ENCODE results near the gene HDAC10. TPM values are rescaled to one million over a fixed set of nuclear protein-coding genes. Genes with fewer than 3 reads are reported as not detected.

The HDAC10 gene
- total and polyA plus RNA-seq, 3 experiments from 2014 or later = 7.5 to 44.7 (median 42.5) TPM

DNA sequence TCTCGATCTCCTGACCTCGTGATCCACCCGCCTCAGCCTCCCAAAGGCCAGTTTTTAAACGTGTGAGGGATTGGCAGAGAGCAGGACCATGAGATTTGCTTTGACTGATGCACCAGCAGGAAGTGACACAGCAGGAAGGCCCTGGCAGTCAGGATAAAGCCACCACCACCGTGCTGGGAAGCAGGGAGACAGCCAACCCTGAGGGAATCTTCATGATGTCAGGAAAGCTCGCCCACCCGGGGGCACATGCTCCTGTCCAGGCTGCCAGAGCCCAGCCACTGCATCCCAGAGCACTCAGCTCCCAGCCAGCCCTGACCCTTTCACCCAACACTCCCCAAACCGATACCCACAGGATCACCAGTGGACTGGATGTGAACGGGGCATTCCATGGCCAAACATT is 12.3 kb downstream of the HDAC10 start:
- H3K4me3 ChIP-seq (ENCODE audit: low read length) = no peak overlapping the region
- POLR2A ChIA-PET = interaction anchor here (1.1 kb wide), 1 partner anchor 49 kb away, joined by 3 read pairs; no protein-coding TSS in a partner anchor
- peaks cover 24% of the 10 kb centered on the region for H3K4me1 ChIP-seq (ENCODE audit: insufficient read depth, low read length)
- Mint-ChIP-seq H3K4me3 (no peak overlapping the region), H3K27ac (peak overlapping the region in 1 of 8 donors; percentile 29), H3K9me3 (no peaks in the 10 kb centered on the region), H3K4me1 (peaks cover 32 to 59% (median 37%) of the 10 kb centered on the region in 3 donors), H3K36me3 (peaks cover 0 to 54% (median 3%) of the 10 kb centered on the region in 3 donors), H3K27me3 (no peaks in the 10 kb centered on the region)
- no peaks in the 10 kb centered on the region for H3K27me3 ChIP-seq (ENCODE audit: insufficient read depth, low read length, poor library complexity, severe bottlenecking)
- CTCF ChIA-PET = interaction anchor here (0.8 to 1.1 kb wide), 2 partner anchors 161 to 165 kb away, joined by 3 read pairs; no protein-coding TSS in a partner anchor
- H3K9me3 ChIP-seq (ENCODE audit: low read length) = no peaks in the 10 kb centered on the region
- no peak overlapping the region for H3K27ac ChIP-seq (ENCODE audit: low read depth, low read length)
- DNase-seq = no peak
- H3K36me3 ChIP-seq (ENCODE audit: insufficient read depth, low read length) = peaks cover 26% of the 10 kb centered on the region

DNA sequence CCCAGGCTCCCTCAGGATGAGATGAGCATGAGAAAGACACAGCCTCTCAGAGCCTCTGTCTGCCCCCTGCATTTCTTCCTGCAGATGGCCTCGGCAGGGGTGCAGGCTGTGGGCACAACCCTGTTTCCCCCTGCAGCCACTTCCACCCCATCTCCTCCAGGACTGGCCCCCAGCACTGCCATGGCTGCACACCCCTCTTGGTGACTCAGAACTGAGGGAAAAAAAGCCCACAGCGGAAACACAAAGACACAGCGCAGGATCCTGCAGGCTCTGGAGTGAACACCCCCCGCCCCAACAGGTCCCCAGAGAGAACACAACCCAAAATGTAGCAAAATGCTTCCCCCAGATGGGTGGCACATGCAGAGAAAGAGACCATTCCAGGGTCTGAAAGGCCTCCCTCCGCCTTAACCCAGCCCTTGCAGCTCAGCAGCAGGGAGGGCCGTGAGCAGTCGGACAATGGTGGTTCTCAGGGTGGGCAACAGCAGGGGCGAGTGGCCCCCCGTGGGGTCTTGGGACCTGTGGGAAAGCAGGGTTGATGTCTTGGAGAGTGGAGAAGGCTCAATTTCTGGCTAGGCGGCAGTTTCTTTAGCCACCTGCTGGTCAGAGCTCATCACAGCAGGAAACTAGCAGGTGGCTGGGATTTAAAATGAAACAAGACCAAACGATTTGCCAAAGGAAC is 14.2 kb downstream of the HDAC10 start:
- H3K27me3 Mint-ChIP-seq = no peaks in the 10 kb centered on the region
- H3K9me3 Mint-ChIP-seq = no peaks in the 10 kb centered on the region
- ChIA-PET CTCF (no interaction called here), POLR2A (interaction anchor here (0.6 kb wide), 1 partner anchor 327 kb away, joined by 8 read pairs; no protein-coding TSS in a partner anchor)
- no peaks in the 10 kb centered on the region for H3K9me3 ChIP-seq (ENCODE audit: low read length)
- no peaks in the 10 kb centered on the region for H3K27me3 ChIP-seq (ENCODE audit: insufficient read depth, low read length, poor library complexity, severe bottlenecking)
- no peak for DNase-seq
- no peak overlapping the region for H3K27ac Mint-ChIP-seq
- peaks cover 0 to 68% (median 7%) of the 10 kb centered on the region in 3 donors for H3K36me3 Mint-ChIP-seq
- peaks cover 26% of the 10 kb centered on the region for H3K36me3 ChIP-seq (ENCODE audit: insufficient read depth, low read length)
- no peak overlapping the region for H3K4me3 ChIP-seq (ENCODE audit: low read length)
- H3K27ac ChIP-seq (ENCODE audit: low read depth, low read length) = no peak overlapping the region
- H3K4me1 Mint-ChIP-seq = peaks cover 22 to 46% (median 23%) of the 10 kb centered on the region in 3 donors
- peaks cover 8% of the 10 kb centered on the region for H3K4me1 ChIP-seq (ENCODE audit: insufficient read depth, low read length)
- H3K4me3 Mint-ChIP-seq = no peak overlapping the region

DNA sequence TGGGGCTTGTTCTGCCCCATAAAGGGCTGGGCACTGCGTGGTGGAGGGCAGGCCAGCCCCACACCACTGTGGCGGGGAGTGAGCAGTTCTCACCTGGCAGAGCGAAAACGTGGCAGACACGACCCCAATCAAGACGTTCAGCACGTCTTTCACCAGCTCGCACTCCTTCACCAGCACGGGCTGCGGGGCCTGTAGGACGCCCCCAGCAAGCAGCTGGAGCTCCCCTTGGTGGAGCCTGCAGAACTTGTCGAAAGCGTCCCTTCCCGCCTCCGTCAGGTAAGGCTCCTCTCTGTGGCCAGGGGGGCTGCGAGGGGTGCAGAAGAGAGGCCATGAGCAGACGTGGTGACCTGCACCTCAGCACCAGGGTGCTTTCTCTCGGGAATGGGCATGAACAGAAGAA is 17.8 kb downstream of the HDAC10 start:
- no peaks in the 10 kb centered on the region for H3K27me3 ChIP-seq (ENCODE audit: insufficient read depth, low read length, poor library complexity, severe bottlenecking)
- Mint-ChIP-seq H3K27me3 (no peaks in the 10 kb centered on the region), H3K27ac (peak overlapping the region in 1 of 8 donors; percentile 5), H3K9me3 (no peaks in the 10 kb centered on the region), H3K36me3 (peaks cover 0 to 69% (median 10%) of the 10 kb centered on the region in 3 donors), H3K4me1 (peaks cover 11 to 29% (median 16%) of the 10 kb centered on the region in 3 donors), H3K4me3 (no peak overlapping the region)
- H3K9me3 ChIP-seq (ENCODE audit: low read length) = no peaks in the 10 kb centered on the region
- no peak overlapping the region for H3K27ac ChIP-seq (ENCODE audit: low read depth, low read length)
- ChIA-PET CTCF (no interaction called here), POLR2A (no interaction called here)
- H3K4me1 ChIP-seq (ENCODE audit: insufficient read depth, low read length) = no peaks in the 10 kb centered on the region
- H3K36me3 ChIP-seq (ENCODE audit: insufficient read depth, low read length) = peaks cover 21% of the 10 kb centered on the region
- H3K4me3 ChIP-seq (ENCODE audit: low read length) = no peak overlapping the region
- DNase-seq = no peak

DNA sequence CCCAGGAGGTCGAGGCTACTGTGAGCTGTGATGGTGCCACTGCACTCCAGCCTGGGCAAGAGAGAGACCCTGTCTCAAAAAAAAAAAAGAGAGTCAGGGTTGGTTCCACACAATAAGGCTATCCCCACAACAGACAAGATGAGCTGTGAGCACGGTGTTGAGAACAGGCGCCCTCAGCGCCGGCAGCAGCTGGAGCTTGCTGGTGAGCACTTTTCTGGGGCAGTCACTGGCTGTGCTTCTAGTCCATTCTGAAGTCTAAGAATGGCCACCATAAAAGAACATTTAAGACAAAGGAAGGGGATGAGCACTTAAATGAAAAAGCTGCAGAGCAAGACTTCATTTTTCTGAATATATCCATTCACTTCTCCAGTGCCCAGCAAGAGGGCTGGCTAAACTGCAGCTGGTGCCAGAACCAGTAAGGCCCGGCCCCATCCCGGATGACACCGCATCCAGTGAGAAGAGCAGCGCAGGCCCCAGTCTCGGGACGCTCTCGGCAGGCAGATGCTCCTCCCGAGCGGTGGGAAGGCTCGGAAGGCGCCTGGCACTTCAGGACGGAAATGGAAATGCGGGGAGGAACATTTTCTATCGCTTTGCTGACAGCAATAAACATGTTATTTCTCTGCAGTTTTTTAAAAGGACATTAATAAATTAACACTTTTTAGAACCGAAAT is 18.4 kb downstream of the HDAC10 start:
- H3K27ac ChIP-seq (ENCODE audit: low read depth, low read length) = no peak overlapping the region
- DNase-seq = no peak
- H3K27me3 ChIP-seq (ENCODE audit: insufficient read depth, low read length, poor library complexity, severe bottlenecking) = no peaks in the 10 kb centered on the region
- POLR2A ChIA-PET = no interaction called here
- no peaks in the 10 kb centered on the region for H3K9me3 Mint-ChIP-seq
- peaks cover 11 to 25% (median 16%) of the 10 kb centered on the region in 3 donors for H3K4me1 Mint-ChIP-seq
- H3K4me1 ChIP-seq (ENCODE audit: insufficient read depth, low read length) = no peaks in the 10 kb centered on the region
- H3K4me3 ChIP-seq (ENCODE audit: low read length) = no peak overlapping the region
- H3K9me3 ChIP-seq (ENCODE audit: low read length) = no peaks in the 10 kb centered on the region
- H3K36me3 ChIP-seq (ENCODE audit: insufficient read depth, low read length) = peaks cover 21% of the 10 kb centered on the region
- H3K27ac Mint-ChIP-seq = no peak overlapping the region
- CTCF ChIA-PET = no interaction called here
- no peaks in the 10 kb centered on the region for H3K27me3 Mint-ChIP-seq
- H3K36me3 Mint-ChIP-seq = peaks cover 0 to 68% (median 10%) of the 10 kb centered on the region in 3 donors
- peak overlapping the region in 1 of 7 donors; percentile 5 for H3K4me3 Mint-ChIP-seq

DNA sequence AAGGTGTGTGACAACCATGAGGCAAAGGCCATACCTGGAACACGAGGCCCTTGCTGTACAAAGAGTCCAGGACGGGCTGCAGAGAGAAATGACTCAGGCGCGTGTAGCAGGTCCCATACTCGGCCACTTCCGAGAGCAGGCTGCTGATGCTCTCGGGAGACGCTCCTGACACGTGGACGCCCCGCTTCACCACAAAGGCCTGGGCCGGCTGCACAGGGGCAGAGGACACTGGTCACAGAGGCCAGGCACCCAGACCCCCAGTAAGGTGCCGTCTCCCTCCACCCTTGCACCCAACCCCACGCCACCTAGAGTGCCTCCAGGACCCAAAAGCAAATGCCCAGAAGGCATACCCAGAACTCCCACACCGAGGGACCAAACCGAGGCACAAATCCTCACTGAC is 21.7 kb downstream of the HDAC10 start:
- Mint-ChIP-seq H3K36me3 (peaks cover 0 to 70% (median 12%) of the 10 kb centered on the region in 3 donors), H3K4me1 (peaks cover 6 to 9% (median 8%) of the 10 kb centered on the region in 3 donors)
- H3K36me3 ChIP-seq (ENCODE audit: insufficient read depth, low read length) = peaks cover 17% of the 10 kb centered on the region

DNA sequence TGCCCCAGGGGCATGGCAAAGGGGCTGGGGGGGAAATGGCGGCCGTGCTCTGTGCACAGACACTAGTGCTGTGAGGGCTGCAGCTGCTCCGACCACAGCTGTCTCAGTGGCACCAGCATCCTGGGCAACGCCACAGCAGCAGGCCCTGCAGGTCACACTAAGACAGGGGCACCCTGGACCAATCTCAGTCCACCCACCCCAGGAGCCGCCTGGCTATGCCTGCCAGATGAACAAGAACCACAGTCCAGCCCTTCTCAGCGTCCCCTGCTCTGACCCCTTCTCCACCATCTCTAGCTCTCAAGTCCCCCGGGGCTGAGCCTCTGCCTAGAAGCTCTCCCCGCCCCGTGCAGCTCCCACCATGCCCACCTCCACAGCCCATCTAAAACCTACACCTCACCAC is 22.7 kb downstream of the HDAC10 start:
- H3K36me3 ChIP-seq (ENCODE audit: insufficient read depth, low read length) = peaks cover 25% of the 10 kb centered on the region
- H3K4me3 Mint-ChIP-seq = no peak overlapping the region
- no peak overlapping the region for H3K27ac ChIP-seq (ENCODE audit: low read depth, low read length)
- no peak overlapping the region for H3K4me3 ChIP-seq (ENCODE audit: low read length)
- H3K27me3 ChIP-seq (ENCODE audit: insufficient read depth, low read length, poor library complexity, severe bottlenecking) = no peaks in the 10 kb centered on the region
- H3K9me3 Mint-ChIP-seq = no peaks in the 10 kb centered on the region
- peaks cover 0 to 72% (median 12%) of the 10 kb centered on the region in 3 donors for H3K36me3 Mint-ChIP-seq
- H3K27ac Mint-ChIP-seq = peak overlapping the region in 1 of 8 donors; percentile 36
- no peaks in the 10 kb centered on the region for H3K9me3 ChIP-seq (ENCODE audit: low read length)
- ChIA-PET CTCF (interaction anchor here (1.1 to 1.2 kb wide), 2 partner anchors 15 to 79 kb away, joined by 4 read pairs; no protein-coding TSS in a partner anchor), POLR2A (no interaction called here)
- H3K4me1 ChIP-seq (ENCODE audit: insufficient read depth, low read length) = no peaks in the 10 kb centered on the region
- no peak for DNase-seq
- no peaks in the 10 kb centered on the region for H3K27me3 Mint-ChIP-seq
- H3K4me1 Mint-ChIP-seq = peaks cover 0 to 5% (median 4%) of the 10 kb centered on the region in 3 donors

More for the DNA sequence above, 21.7 kb downstream of the HDAC10 start:
- ChIA-PET CTCF (interaction anchor here (1.5 kb wide), 1 partner anchor 12 kb away, joined by 6 read pairs; no protein-coding TSS in a partner anchor), POLR2A (no interaction called here)
- H3K4me3 Mint-ChIP-seq = peak overlapping the region in 1 of 7 donors; percentile 28
- H3K9me3 ChIP-seq (ENCODE audit: low read length) = no peaks in the 10 kb centered on the region
- H3K27me3 Mint-ChIP-seq = no peaks in the 10 kb centered on the region
- H3K4me1 ChIP-seq (ENCODE audit: insufficient read depth, low read length) = no peaks in the 10 kb centered on the region
- no peaks in the 10 kb centered on the region for H3K9me3 Mint-ChIP-seq
- H3K27ac Mint-ChIP-seq = no peak overlapping the region
- H3K4me3 ChIP-seq (ENCODE audit: low read length) = no peak overlapping the region
- no peak for DNase-seq
- no peaks in the 10 kb centered on the region for H3K27me3 ChIP-seq (ENCODE audit: insufficient read depth, low read length, poor library complexity, severe bottlenecking)
- no peak overlapping the region for H3K27ac ChIP-seq (ENCODE audit: low read depth, low read length)

DNA sequence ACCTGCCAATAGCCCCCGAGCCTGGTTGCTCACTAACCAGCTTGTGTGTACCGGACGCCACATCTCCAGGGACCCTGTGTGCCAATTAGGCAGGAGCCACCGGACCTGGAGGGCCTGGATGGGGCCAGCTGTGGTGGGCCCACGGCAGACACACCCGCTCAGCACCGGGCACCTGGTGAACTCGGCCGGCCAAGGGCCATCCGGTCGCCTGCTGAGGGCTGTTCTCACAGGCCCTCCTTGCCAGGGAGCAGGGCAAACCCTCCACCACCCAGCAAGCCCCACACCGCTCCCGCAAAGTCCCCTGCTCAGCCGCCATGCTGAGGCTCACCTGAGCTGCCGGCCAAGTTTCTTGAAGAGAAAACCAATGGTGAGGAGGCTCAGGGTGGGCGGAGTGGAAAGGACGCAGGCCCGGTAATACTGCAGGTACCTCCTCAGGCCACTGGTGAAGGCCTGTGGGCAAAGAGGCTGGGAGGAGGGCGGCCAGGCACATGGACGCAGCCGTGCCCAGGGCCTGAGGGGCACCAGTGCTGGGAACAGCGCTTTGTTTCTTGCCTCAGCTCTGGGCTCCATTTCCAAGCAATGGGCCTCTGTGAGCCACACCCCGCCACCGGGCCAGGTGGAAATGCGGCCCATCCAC is 23.4 kb downstream of the HDAC10 start:
- DNase-seq = no peak
- Histone ChIP-seq H3K27ac (ENCODE audit: low read depth, low read length) (no peak overlapping the region), H3K27me3 (ENCODE audit: insufficient read depth, low read length, poor library complexity, severe bottlenecking) (no peaks in the 10 kb centered on the region), H3K36me3 (ENCODE audit: insufficient read depth, low read length) (peaks cover 31% of the 10 kb centered on the region), H3K4me3 (ENCODE audit: low read length) (no peak overlapping the region), H3K9me3 (ENCODE audit: low read length) (no peaks in the 10 kb centered on the region), H3K4me1 (ENCODE audit: insufficient read depth, low read length) (no peaks in the 10 kb centered on the region)
- H3K27ac Mint-ChIP-seq = no peak overlapping the region
- no peak overlapping the region for H3K4me3 Mint-ChIP-seq
- no peaks in the 10 kb centered on the region for H3K27me3 Mint-ChIP-seq
- POLR2A ChIA-PET = no interaction called here
- H3K36me3 Mint-ChIP-seq = peaks cover 3 to 72% (median 9%) of the 10 kb centered on the region in 3 donors
- no peaks in the 10 kb centered on the region for H3K9me3 Mint-ChIP-seq
- H3K4me1 Mint-ChIP-seq = peaks cover 0 to 5% (median 4%) of the 10 kb centered on the region in 3 donors
- CTCF ChIA-PET = interaction anchor here (1.1 to 1.2 kb wide), 2 partner anchors 16 to 79 kb away, joined by 4 read pairs; no protein-coding TSS in a partner anchor

DNA sequence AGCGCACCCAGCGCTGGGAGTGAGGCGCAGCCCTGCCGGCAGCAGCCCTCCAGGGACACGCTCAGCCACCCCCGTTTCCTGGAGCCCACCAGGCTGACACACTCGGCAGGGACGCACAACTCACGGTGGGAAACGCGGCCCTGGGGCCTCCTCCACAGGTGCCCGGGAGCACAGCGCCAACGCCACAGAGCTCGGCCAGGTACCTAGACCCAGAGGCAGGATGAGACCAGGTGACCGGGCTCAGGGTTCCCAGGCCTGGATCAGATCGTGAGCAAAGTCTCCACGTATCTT is 24.2 kb downstream of the HDAC10 start:
- Mint-ChIP-seq H3K9me3 (no peaks in the 10 kb centered on the region), H3K27ac (no peak overlapping the region), H3K36me3 (peaks cover 3 to 72% (median 9%) of the 10 kb centered on the region in 3 donors), H3K4me1 (peaks cover 0 to 5% (median 4%) of the 10 kb centered on the region in 3 donors), H3K4me3 (no peak overlapping the region), H3K27me3 (no peaks in the 10 kb centered on the region)
- no peak overlapping the region for H3K27ac ChIP-seq (ENCODE audit: low read depth, low read length)
- no peaks in the 10 kb centered on the region for H3K4me1 ChIP-seq (ENCODE audit: insufficient read depth, low read length)
- no peaks in the 10 kb centered on the region for H3K27me3 ChIP-seq (ENCODE audit: insufficient read depth, low read length, poor library complexity, severe bottlenecking)
- H3K36me3 ChIP-seq (ENCODE audit: insufficient read depth, low read length) = peaks cover 39% of the 10 kb centered on the region
- ChIA-PET POLR2A (no interaction called here), CTCF (interaction anchor here (1.8 kb wide), 1 partner anchor 15 kb away, joined by 8 read pairs; no protein-coding TSS in a partner anchor)
- DNase-seq = no peak
- no peaks in the 10 kb centered on the region for H3K9me3 ChIP-seq (ENCODE audit: low read length)
- no peak overlapping the region for H3K4me3 ChIP-seq (ENCODE audit: low read length)
